C4-2B (cell line): ENCODE data around the gene PFDN4.

Source experiments
- H3K27ac ChIP-seq: fragments of 450-650 bp; 2 replicates; pipeline ENCODE4 v1.5.1; 2017
- ZFX ChIP-seq: fragments of 450-650 bp; IDR thresholded peaks from 2 replicates; pipeline ENCODE4 v1.6.1; 2017
- TF ChIP-seq, protein P1 (sequence below): fragments of 450-650 bp; conservative IDR thresholded peaks from 2 replicates; pipeline ENCODE4 v1.5.1; 2017; ENCODE audit warnings: mild to moderate bottlenecking

PFDN4 gene

DNA sequence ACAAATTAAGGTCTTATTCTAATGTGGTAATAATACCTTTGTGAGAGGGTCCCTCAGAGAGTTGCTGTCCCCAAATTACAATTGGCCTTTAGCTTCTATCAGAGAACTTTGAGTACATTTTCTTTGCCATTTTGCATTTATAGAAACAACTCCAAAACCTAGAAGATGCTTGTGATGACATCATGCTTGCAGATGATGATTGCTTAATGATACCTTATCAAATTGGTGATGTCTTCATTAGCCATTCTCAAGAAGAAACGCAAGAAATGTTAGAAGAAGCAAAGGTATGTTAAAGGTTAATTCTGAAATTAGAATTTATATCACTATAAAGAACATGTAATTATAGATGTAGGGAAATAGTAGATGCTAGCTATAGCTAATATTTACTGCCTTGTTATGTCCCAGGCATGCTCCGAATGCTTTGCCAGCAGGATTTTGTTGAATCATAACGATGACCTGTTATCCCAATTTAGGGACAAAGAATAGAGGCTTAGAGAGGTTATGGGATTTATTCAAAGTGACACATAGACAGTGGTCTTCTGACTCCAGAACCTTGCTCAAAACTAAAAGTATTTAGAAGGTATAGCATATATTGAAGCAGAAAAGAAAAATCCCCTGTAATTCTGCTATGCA is 7.4 kb downstream of the PFDN4 start:
- TF ChIP-seq ZFX: no peak
- TF ChIP-seq, protein P1, sequence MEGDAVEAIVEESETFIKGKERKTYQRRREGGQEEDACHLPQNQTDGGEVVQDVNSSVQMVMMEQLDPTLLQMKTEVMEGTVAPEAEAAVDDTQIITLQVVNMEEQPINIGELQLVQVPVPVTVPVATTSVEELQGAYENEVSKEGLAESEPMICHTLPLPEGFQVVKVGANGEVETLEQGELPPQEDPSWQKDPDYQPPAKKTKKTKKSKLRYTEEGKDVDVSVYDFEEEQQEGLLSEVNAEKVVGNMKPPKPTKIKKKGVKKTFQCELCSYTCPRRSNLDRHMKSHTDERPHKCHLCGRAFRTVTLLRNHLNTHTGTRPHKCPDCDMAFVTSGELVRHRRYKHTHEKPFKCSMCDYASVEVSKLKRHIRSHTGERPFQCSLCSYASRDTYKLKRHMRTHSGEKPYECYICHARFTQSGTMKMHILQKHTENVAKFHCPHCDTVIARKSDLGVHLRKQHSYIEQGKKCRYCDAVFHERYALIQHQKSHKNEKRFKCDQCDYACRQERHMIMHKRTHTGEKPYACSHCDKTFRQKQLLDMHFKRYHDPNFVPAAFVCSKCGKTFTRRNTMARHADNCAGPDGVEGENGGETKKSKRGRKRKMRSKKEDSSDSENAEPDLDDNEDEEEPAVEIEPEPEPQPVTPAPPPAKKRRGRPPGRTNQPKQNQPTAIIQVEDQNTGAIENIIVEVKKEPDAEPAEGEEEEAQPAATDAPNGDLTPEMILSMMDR: no peak
- no peak overlapping the region for H3K27ac ChIP-seq

DNA sequence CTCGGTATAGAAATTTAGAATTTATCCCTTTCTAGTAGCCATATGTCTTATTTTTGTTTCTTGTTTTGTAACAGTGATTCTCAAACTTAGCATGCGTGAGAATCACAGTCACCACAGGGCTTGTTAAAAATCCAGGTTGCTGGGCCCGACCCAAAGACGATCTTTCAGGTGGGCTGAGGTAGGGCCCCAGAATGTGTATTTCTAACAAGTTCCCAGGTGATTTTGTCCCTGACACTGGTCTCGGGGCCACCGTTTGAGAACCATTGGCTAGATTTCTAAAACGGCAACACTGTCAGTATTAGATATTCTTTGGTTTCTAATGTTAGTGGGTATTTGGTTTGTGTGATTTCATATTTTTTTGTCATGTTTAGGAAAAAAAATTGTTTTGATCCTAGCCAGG is 9.9 kb downstream of the PFDN4 start:
- no peak overlapping the region for H3K27ac ChIP-seq
- TF ChIP-seq, protein P1: no peak
- no peak for TF ChIP-seq ZFX

DNA sequence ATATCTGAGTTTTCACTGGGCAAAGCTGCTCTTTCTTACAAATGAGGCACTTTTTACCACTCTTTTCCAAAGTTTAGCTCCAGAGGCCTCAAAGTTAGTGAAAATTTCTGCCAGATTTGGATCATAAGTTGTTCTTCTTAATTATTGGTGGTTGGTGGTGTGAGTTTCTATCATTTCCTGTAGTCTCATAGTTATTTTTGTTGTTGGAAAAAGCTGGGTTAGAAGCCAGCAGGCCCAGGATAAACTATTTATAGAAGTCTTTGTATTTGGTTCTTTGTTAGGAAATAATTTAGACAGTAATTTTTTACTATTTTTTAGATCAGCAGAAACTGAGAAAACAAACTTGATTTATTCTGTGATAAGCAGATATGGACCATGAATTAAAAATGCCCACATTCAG is 10.6 kb downstream of the PFDN4 start:
- no peak for TF ChIP-seq ZFX
- TF ChIP-seq, protein P1: no peak
- no peak overlapping the region for H3K27ac ChIP-seq

DNA sequence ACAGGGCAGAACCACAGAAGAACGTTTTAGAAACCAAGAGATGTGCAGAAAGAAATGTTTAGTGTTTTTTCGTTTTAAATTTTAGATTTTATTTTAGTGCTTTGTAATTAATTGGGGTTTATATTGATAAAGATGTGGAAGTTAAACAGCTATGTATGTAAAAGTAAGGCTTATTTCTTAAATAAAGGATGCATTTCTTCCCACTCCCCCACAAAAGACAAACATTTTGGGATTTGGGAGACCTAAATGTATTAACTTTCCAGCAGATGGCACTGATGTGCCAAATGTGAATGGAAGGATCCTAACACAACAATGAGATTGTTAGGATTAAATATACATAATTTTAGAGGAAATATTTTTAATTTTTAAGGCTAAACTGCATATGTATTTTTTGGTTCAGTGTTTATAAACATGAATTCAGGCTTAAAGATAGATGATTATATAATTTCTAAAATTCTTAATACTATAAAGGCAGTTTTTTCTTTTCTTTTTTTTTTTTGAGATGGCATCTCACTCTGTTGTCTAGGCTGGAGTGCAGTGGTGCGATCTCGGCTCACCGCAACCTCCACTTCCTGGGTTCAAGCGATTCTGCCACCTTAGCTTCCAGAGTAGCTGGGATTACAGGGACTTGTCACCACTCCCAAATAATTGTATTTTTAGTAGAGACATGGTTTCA is 12.0 kb downstream of the PFDN4 start:
- TF ChIP-seq ZFX: no peak
- TF ChIP-seq, protein P1: peak; percentile 79
- H3K27ac ChIP-seq: no peak overlapping the region

DNA sequence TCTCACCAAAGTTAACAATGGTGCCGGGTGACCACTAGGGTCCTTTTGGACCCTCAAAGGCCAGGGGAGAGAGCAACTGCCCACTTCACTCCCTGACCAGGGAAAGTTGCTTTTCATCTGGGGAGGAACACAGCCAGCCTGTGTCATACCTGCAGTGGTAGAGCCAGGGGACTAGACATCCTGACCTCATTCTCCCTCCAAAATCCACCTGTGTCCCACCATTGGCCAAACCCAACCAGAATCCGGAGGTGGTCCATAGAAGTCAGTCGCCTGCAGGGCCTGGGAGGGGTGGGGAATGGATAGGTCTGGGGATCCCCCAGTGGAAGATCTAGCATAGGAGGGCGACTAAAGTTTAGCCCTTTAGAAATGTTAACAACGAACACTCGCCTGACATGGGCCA is 12.8 kb downstream of the PFDN4 start:
- no peak for TF ChIP-seq ZFX
- TF ChIP-seq, protein P1: no peak
- no peak overlapping the region for H3K27ac ChIP-seq

DNA sequence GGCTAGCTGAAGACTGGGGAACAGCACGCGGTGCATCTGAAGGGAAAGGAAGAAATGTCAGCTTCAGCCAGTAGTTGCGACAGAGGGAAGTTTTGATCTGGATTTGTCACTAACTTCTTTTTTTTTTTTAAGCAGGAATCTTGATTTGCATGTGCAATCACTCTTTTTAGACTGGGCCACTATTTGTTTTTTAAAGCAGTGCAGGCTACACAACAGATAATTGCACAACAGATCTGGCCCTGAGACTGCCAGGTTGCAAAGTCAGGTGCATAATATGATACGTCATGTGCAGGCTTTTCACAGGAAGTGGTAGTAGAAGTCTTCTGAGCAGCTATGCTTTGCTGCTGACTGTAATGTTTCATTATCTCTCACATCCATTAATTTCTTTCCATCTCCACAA is 13.5 kb downstream of the PFDN4 start:
- TF ChIP-seq, protein P1: no peak
- no peak for TF ChIP-seq ZFX
- H3K27ac ChIP-seq: no peak overlapping the region

DNA sequence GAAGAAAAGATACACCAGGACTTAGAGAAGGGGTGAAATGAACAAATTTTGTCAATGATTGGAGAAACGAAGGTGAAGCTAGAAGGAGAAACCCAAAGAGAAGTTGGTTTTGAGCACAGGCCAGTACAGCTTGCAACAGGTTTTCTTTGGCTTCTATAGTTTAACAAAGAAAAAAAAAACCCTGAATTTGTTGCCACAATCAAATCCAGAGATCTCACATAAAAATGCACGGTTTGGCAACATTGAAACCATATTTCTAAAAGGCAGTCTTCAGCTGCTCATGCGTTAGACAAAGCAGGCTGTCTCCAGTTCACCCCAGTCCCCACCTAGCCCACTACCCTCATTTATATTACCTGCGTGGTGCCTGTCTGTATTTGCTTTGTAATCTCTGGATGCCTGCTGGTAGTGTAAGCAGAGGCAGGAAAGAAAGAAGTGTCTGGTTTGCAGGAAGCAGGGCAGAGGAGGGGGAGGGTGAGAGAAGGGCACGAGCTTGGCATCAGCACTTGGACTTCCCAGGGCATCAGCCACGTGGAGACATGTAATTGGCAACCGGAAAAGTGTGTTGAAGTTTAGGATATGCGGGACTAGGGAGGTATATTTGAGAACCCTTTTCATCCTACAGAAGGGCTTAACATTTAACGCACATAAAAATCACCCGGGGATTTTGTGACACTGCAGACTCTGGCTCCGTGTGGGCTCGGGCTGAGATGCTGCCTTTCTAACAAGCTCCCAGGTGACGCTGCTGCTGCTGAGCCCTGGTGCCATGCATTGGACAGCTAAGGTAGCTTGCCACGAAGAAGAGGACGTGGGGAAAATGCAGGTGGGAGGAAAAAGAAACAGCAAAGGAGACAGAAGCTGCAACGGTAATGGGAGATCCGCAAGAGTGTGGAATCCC is 14.4 kb downstream of the PFDN4 start:
- no peak for TF ChIP-seq ZFX
- TF ChIP-seq, protein P1: no peak
- H3K27ac ChIP-seq: no peak overlapping the region
